Spleen (tissue), 11 donors: ENCODE results near the gene RNU6-8. TPM values are rescaled to one million over a fixed set of nuclear protein-coding genes. Genes with fewer than 3 reads are reported as not detected.

Experiments used
- DNase-seq: peaks from one replicate; pipeline ENCODE4 v3.0.0-alpha.2; 2020
- H3K27ac ChIP-seq, 8 donors: fragments of 200-600 bp; sonication (generic) in 7 of 8; 1 replicate in 4 of 8; 2 replicates in 4 of 8; pipeline versions ENCODE4 v1.5.0 to v1.8.0; 2016 to 2021; ENCODE audit warnings: inconsistent platforms in 4 of 8, mild to moderate bottlenecking in 4 of 8, moderate library complexity in 1 of 8
- H3K27me3 ChIP-seq, 7 donors: fragments of 200-600 bp; sonication (generic) in 6 of 7; replicated peaks in 1 of 7; 1 replicate in 4 of 7; 2 replicates in 3 of 7; pipeline versions ENCODE4 v1.5.0 to v1.8.0; 2016 to 2021; ENCODE audit warnings: inconsistent platforms in 3 of 7, mild to moderate bottlenecking in 1 of 7
- H3K36me3 ChIP-seq, 6 donors: fragments of 200-600 bp; sonication (generic) in 5 of 6; 1 replicate in 4 of 6; 2 replicates in 2 of 6; pipeline versions ENCODE4 v1.5.0 to v1.8.0; 2016 to 2021; ENCODE audit warnings: inconsistent platforms in 2 of 6
- H3K4me1 ChIP-seq, 6 donors: fragments of 200-600 bp; sonication (generic) in 5 of 6; 1 replicate in 3 of 6; 2 replicates in 3 of 6; pipeline versions ENCODE4 v1.5.0 to v1.8.0; 2016 to 2021; ENCODE audit warnings: inconsistent platforms in 3 of 6
- H3K4me3 ChIP-seq, 8 donors: fragments of 200-600 bp; sonication (generic) in 7 of 8; 1 replicate in 4 of 8; 2 replicates in 4 of 8; pipeline versions ENCODE4 v1.5.0 to v1.8.0; 2016 to 2021; ENCODE audit warnings: inconsistent platforms in 4 of 8, mild to moderate bottlenecking in 4 of 8, moderate library complexity in 2 of 8
- H3K9me3 ChIP-seq, 8 donors: fragments of 200-600 bp; sonication (generic) in 7 of 8; 1 replicate in 4 of 8; 2 replicates in 4 of 8; pipeline versions ENCODE4 v1.5.0 to v1.8.0; 2016 to 2021; ENCODE audit warnings: inconsistent platforms in 4 of 8
- POLR2A ChIP-seq, 3 donors: fragments of 450-650 bp; IDR thresholded peaks; one replicate each; pipeline ENCODE4 v1.5.1; 2017; ENCODE audit warnings: antibody characterized with exemption in 3 of 3, mild to moderate bottlenecking in 1 of 3
- POLR2AphosphoS5 ChIP-seq, 3 donors: sonication (generic); formaldehyde crosslinking; IDR thresholded peaks; one replicate each; pipeline ENCODE4 v1.5.1; 2017; ENCODE audit warnings: antibody characterized with exemption in 3 of 3
- WGBS, 5 donors: extraction: QIAGEN DNeasy Blood & Tissue Kit in 3 of 5; methylation state at CpG; one replicate each; pipeline versions ENCODE4 v1.1.5 to v1.1.7; 2013 to 2018; 5-methylcytosine and 5-hydroxymethylcytosine counted together
- intact Hi-C: fragments of 100-400 bp; cut with DNase I; formaldehyde crosslinking; loops from one replicate; pipeline ENCODE4 v1.15.0; 2023; ENCODE audit warnings: low total_unique reads
- polyA plus RNA-seq, 3 donors: library from polyadenylated mRNA; stranded (reverse); fragments of 200-250 nt; gene quantifications; one replicate each; pipeline ENCODE4 v1.2.1, GENCODE V29; 2013
- total RNA-seq, 7 donors: library from RNA; depleted of rRNA in 3 of 7; stranded (reverse); fragments of >200 nt in 3 of 7; fragmentation: NEBNext Ultra II Directional in 4 of 7; extraction: Animal tissue kit (Norgen Biotek cat#: 25700) in 4 of 7; gene quantifications; one replicate each; pipeline versions ENCODE4 v1.1.0 to v1.2.1, GENCODE V29; 2016 to 2021
- TF ChIP-seq, protein P1 (sequence below), 11 experiments: fragments of 200-600 bp in 7 of 11; fragments of 450-650 bp in 4 of 11; sonication (generic) in 4 of 11; IDR thresholded peaks in 8 of 11; conservative IDR thresholded peaks in 3 of 11; 1 replicate in 7 of 11; 2 replicates in 4 of 11; pipeline versions ENCODE4 v1.4.0 to v1.8.0; 2016 to 2021; ENCODE audit warnings: antibody characterized with exemption in 11 of 11, inconsistent platforms in 4 of 11, mild to moderate bottlenecking in 1 of 11
- donor health status: healthy with polysubstance abuse.
- donor health status: DM: no; HTN: no; CAD: no; lungs with moderate emphysema.
- donor health status: DM: no; HTN: no; CAD: no.
- donor health status: Bipolar disorder and iron deficiency.
- donor health status: healthy.
- donor health status: DM: no; HTN: no; CAD: no.
- donor health status: DM: yes; HTN: yes; CAD: no.

Gene RNU6-8
- total and polyA plus RNA-seq, 10 donors: not detected

DNA sequence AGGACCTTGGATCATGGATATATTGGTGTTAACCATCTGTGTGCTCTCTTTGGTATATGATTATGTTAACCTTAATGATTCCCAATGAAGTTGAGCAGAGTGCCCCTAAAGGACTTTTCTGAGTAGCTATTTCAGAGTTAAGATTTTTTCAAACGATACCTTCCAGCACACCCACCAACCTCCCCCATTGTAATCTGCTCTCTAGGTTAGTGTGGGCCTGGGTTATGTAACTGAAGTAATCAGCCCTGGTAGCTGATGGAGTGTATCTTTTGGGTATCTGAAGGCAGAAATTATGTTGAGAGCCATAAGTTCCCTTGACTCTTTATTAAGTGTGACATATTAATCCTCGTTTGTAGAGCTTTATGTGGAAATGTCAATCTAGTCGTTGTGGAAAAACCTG is 47.6 kb upstream of the RNU6-8 start:
- no peaks in the 10 kb centered on the region for H3K9me3 ChIP-seq
- H3K4me3 ChIP-seq: no peak overlapping the region
- TF ChIP-seq POLR2AphosphoS5 (IDR thresholded peaks at IDR 0.05) (no peak), POLR2A (IDR thresholded peaks at IDR 0.05) (no peak)
- TF ChIP-seq, protein P1, sequence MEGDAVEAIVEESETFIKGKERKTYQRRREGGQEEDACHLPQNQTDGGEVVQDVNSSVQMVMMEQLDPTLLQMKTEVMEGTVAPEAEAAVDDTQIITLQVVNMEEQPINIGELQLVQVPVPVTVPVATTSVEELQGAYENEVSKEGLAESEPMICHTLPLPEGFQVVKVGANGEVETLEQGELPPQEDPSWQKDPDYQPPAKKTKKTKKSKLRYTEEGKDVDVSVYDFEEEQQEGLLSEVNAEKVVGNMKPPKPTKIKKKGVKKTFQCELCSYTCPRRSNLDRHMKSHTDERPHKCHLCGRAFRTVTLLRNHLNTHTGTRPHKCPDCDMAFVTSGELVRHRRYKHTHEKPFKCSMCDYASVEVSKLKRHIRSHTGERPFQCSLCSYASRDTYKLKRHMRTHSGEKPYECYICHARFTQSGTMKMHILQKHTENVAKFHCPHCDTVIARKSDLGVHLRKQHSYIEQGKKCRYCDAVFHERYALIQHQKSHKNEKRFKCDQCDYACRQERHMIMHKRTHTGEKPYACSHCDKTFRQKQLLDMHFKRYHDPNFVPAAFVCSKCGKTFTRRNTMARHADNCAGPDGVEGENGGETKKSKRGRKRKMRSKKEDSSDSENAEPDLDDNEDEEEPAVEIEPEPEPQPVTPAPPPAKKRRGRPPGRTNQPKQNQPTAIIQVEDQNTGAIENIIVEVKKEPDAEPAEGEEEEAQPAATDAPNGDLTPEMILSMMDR (IDR thresholded peaks at IDR 0.05 in 8 of 11, conservative IDR thresholded peaks at IDR 0.05 in 3 of 11): no peak
- H3K4me1 ChIP-seq: peaks cover 0 to 16% (median 1%) of the 10 kb centered on the region in 6 donors
- H3K27ac ChIP-seq: no peak overlapping the region
- intact Hi-C loops: loop anchor here (5.0 kb wide), 3 partner anchors 178 to 738 kb away; no protein-coding TSS in a partner anchor
- H3K36me3 ChIP-seq: no peaks in the 10 kb centered on the region
- 79 to 86% (median 86%) methylated on average over 3 of the region's 3 CpGs for WGBS, 5 donors
- DNase-seq: no peak
- no peaks in the 10 kb centered on the region for H3K27me3 ChIP-seq

GRCh38 chr14:32249780-32250179 is 46.7 kb upstream of the RNU6-8 start:
- Histone ChIP-seq H3K27me3 (no peaks in the 10 kb centered on the region), H3K27ac (no peak overlapping the region), H3K36me3 (no peaks in the 10 kb centered on the region), H3K4me3 (no peak overlapping the region), H3K9me3 (no peaks in the 10 kb centered on the region), H3K4me1 (peaks cover 0 to 11% (median 1%) of the 10 kb centered on the region in 6 donors)
- TF ChIP-seq POLR2AphosphoS5 (IDR thresholded peaks at IDR 0.05) (no peak), POLR2A (IDR thresholded peaks at IDR 0.05) (no peak)
- TF ChIP-seq, protein P1 (IDR thresholded peaks at IDR 0.05 in 8 of 11, conservative IDR thresholded peaks at IDR 0.05 in 3 of 11): no peak
- DNase-seq: no peak
- WGBS, 5 donors: 80 to 87% (median 86%) methylated on average over 4 of the region's 4 CpGs
- intact Hi-C loops: loop anchor here (5.0 kb wide), 3 partner anchors 177 to 737 kb away; no protein-coding TSS in a partner anchor

GRCh38 chr14:32249371-32249770 is 46.3 kb upstream of the RNU6-8 start:
- Histone ChIP-seq H3K4me1 (peaks cover 0 to 9% (median 1%) of the 10 kb centered on the region in 6 donors), H3K4me3 (no peak overlapping the region), H3K36me3 (no peaks in the 10 kb centered on the region), H3K9me3 (no peaks in the 10 kb centered on the region), H3K27ac (no peak overlapping the region), H3K27me3 (no peaks in the 10 kb centered on the region)
- WGBS, 5 donors: 73 to 82% (median 75%) methylated on average over 5 of the region's 5 CpGs
- TF ChIP-seq, protein P1 (IDR thresholded peaks at IDR 0.05 in 8 of 11, conservative IDR thresholded peaks at IDR 0.05 in 3 of 11): no peak
- no peak for TF ChIP-seq POLR2AphosphoS5 (IDR thresholded peaks at IDR 0.05)
- TF ChIP-seq POLR2A (IDR thresholded peaks at IDR 0.05): no peak
- intact Hi-C loops: no loop called here
- no peak for DNase-seq

DNA sequence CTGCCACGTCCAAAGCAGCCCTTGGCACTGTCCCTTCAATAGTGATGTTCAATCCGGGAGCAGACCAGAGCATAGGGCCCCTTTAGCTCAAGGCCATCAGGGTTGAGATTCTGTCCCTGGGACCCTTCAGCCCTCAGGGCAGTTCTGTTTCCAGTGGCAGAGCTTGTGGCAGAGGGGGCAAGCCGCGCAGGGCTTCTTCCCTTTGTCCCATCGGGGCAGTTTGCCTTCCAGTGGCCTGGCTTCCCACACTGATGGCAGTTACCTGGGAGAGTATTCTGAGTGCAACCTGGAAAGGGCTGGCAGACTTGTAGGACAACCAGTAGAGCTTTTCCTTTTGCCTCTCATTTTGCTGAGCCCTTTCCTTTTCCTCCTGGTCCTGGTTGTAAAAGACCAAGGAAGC is 43.7 kb upstream of the RNU6-8 start:
- intact Hi-C loops: no loop called here
- H3K4me1 ChIP-seq: peaks cover 0 to 2% (median under 1%) of the 10 kb centered on the region in 6 donors
- H3K27ac ChIP-seq: no peak overlapping the region
- WGBS, 5 donors: 88 to 96% (median 91%) methylated on average over 5 of the region's 5 CpGs
- no peaks in the 10 kb centered on the region for H3K27me3 ChIP-seq
- no peak overlapping the region for H3K4me3 ChIP-seq
- no peaks in the 10 kb centered on the region for H3K9me3 ChIP-seq
- no peak for TF ChIP-seq POLR2A (IDR thresholded peaks at IDR 0.05)
- no peak for TF ChIP-seq POLR2AphosphoS5 (IDR thresholded peaks at IDR 0.05)
- TF ChIP-seq, protein P1 (IDR thresholded peaks at IDR 0.05 in 8 of 11, conservative IDR thresholded peaks at IDR 0.05 in 3 of 11): no peak
- no peaks in the 10 kb centered on the region for H3K36me3 ChIP-seq
- DNase-seq: no peak
